Measurements from ENCODE around the gene CHN2. TPM values are rescaled to one million over a fixed set of nuclear protein-coding genes. Genes with fewer than 3 reads are reported as not detected.

The CHN2 gene
- total RNA-seq, 1 donor from 2014 or later: 36.1 TPM

DNA sequence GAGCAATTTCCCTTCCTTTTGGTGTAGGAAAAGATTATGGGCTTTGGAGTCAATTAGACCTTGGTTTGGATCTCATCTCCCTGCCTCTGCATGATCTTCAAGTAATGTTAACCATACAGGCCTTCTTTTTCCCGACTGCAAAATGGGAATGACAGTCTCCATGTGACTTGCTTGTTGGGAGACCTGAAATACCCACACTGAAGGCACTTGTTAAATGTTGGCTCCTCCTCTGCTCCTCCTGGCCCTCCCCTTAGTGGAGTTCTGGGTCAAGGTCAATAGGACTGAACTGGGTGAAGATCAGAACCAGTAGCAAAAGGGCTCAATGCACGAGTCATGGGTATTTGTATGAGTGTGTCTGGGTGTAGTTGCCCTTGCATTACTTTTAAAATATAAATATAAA lies 189.7 kb downstream of the CHN2 start:
- Histone ChIP-seq H3K36me3 (no peaks in the 10 kb centered on the region), H3K27me3 (ENCODE audit: low read depth) (no peaks in the 10 kb centered on the region), H3K4me1 (peaks cover 6% of the 10 kb centered on the region), H3K27ac (replicated peaks) (no peak overlapping the region), H3K4me3 (no peak overlapping the region), H3K9me3 (replicated peaks) (no peaks in the 10 kb centered on the region)
- no peak for DNase-seq
- TF ChIP-seq, protein P1, sequence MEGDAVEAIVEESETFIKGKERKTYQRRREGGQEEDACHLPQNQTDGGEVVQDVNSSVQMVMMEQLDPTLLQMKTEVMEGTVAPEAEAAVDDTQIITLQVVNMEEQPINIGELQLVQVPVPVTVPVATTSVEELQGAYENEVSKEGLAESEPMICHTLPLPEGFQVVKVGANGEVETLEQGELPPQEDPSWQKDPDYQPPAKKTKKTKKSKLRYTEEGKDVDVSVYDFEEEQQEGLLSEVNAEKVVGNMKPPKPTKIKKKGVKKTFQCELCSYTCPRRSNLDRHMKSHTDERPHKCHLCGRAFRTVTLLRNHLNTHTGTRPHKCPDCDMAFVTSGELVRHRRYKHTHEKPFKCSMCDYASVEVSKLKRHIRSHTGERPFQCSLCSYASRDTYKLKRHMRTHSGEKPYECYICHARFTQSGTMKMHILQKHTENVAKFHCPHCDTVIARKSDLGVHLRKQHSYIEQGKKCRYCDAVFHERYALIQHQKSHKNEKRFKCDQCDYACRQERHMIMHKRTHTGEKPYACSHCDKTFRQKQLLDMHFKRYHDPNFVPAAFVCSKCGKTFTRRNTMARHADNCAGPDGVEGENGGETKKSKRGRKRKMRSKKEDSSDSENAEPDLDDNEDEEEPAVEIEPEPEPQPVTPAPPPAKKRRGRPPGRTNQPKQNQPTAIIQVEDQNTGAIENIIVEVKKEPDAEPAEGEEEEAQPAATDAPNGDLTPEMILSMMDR (IDR thresholded peaks at IDR 0.05; ENCODE audit: borderline replicate concordance): no peak
- intact Hi-C loops (cut with micrococcal nuclease): no loop called here

DNA sequence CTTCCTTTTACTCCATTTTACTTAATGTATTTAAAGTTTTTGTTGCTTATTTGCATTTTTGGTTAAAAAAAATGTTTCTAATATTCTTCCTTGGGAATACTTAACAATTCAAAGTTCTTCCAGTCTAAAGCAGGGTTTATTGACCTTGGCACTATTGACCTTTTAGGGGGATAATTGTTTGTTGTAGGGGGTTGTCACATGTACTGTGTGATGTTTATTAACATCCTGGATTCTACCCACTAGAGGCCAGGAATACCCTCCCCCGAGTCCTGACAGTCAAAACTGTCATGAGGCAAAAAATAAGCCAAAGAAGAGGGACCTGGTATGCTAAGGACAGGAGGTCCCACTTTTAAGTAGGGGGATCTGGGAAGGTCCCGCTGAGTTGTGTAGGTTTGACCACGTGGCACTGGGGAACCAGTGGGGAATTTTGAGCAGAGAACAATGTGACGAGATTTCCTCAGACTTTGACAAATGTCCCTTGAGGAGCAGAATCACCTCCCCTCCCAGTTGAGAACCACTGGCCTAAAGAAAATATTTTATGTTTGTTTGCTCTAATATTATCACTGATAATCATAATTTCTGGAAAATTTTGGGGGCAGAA lies 190.7 kb downstream of the CHN2 start:
- intact Hi-C loops (cut with micrococcal nuclease): no loop called here
- no peak overlapping the region for H3K4me3 ChIP-seq
- no peak for DNase-seq
- no peaks in the 10 kb centered on the region for H3K9me3 ChIP-seq (replicated peaks)
- H3K4me1 ChIP-seq: peaks cover 6% of the 10 kb centered on the region
- no peaks in the 10 kb centered on the region for H3K27me3 ChIP-seq (ENCODE audit: low read depth)
- H3K27ac ChIP-seq (replicated peaks): no peak overlapping the region
- TF ChIP-seq, protein P1 (IDR thresholded peaks at IDR 0.05; ENCODE audit: borderline replicate concordance): no peak
- no peaks in the 10 kb centered on the region for H3K36me3 ChIP-seq

DNA sequence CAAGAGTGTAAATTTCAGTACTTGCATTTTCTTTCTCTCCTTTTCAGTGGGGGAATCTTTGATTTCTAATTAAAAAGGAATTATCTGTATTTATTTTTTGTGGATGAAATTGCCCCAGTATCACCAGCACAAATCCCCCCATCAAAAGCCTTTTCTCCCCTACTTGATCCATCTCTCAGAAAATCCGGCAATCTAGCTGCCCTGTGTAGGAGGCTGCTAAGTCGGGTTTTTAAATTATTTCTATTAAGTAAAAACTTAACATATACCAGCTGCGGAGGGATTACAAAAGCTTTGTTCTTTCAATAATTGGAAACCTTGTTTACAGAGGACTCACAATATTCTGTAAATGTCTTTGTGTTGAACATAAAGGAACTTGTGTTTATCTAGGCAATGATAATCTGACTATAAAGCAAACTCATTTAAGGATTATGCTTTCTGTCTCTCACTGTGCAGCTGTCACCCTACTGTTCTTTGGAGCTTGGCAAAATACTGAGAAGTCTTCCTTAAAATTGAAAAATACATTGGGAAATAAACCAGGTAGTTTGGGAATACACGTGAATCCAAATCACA lies 191.7 kb downstream of the CHN2 start:
- Histone ChIP-seq H3K4me3 (no peak overlapping the region), H3K27me3 (ENCODE audit: low read depth) (no peaks in the 10 kb centered on the region), H3K27ac (replicated peaks) (no peak overlapping the region), H3K36me3 (no peaks in the 10 kb centered on the region), H3K9me3 (replicated peaks) (no peaks in the 10 kb centered on the region), H3K4me1 (peaks cover 6% of the 10 kb centered on the region)
- no peak for DNase-seq
- TF ChIP-seq, protein P1 (IDR thresholded peaks at IDR 0.05; ENCODE audit: borderline replicate concordance): no peak
- intact Hi-C loops (cut with micrococcal nuclease): no loop called here

DNA sequence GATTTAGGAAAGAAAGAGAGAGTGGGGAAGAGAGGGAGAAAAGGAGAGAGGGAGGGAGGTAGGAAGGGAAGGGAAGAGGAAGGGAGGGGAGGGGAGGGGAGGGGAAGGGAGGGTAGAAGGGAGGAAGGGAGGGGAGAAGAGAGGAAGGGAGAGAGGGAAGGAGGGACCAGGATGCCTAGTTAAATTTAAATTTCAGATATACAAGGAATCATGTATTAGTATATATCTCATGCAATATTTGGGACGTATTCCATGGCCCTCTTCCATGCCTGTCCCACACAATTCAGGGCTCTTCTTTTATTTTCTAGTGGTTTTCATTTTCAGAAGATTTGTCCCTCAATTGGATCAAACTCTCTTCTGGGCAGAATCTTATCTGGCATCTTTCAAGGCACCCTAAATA lies 196.7 kb downstream of the CHN2 start:
- Histone ChIP-seq H3K27ac (replicated peaks) (no peak overlapping the region), H3K9me3 (replicated peaks) (no peaks in the 10 kb centered on the region), H3K36me3 (no peaks in the 10 kb centered on the region), H3K4me1 (peaks cover 9% of the 10 kb centered on the region), H3K4me3 (no peak overlapping the region), H3K27me3 (ENCODE audit: low read depth) (no peaks in the 10 kb centered on the region)
- DNase-seq: no peak
- intact Hi-C loops (cut with micrococcal nuclease): no loop called here
- TF ChIP-seq, protein P1 (IDR thresholded peaks at IDR 0.05; ENCODE audit: borderline replicate concordance): no peak

DNA sequence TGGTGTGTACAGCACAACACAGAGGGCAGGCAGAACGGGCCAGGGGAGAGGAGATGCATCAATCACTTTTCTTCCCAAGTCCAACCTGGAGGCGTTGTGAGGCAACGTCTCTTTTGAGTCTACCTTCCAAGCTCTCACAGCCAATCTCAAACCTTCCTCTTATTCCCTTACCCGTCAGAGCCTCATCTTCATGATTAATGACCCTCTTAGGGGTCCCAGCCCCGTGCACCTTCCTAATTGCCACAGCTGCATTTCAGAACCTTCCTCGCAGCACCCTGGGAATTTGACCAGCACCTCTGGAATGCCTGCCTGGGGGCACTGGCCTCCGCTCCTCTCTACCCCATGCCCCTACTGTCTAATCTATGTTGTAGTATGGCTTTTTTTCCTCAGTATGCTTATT lies 199.7 kb downstream of the CHN2 start:
- Histone ChIP-seq H3K27me3 (ENCODE audit: low read depth) (no peaks in the 10 kb centered on the region), H3K4me3 (no peak overlapping the region), H3K27ac (replicated peaks) (no peak overlapping the region), H3K36me3 (peaks cover 10% of the 10 kb centered on the region), H3K4me1 (peaks cover 9% of the 10 kb centered on the region), H3K9me3 (replicated peaks) (no peaks in the 10 kb centered on the region)
- no peak for DNase-seq
- TF ChIP-seq, protein P1 (IDR thresholded peaks at IDR 0.05; ENCODE audit: borderline replicate concordance): no peak
- intact Hi-C loops (cut with micrococcal nuclease): no loop called here
